Glomerular endothelial cell (primary cell): Measurements from ENCODE around the gene TMEM18. TPM values are rescaled to one million over a fixed set of nuclear protein-coding genes. Genes with fewer than 3 reads are reported as not detected.

Experiments
- DNase-seq: peaks from one replicate; pipeline ENCODE4 v3.0.0-alpha.2; 2011; ENCODE audit warnings: low read depth, low spot score; ENCODE audit errors: extremely low read depth
- total RNA-seq: library from RNA; depleted of rRNA; stranded (reverse); fragments of >200 nt; gene quantifications from 2 replicates; pipeline ENCODE4 v1.2.3, GENCODE V29; 2015

TMEM18 gene
- total RNA-seq, 1 donor from 2014 or later: 13.5 TPM

DNA sequence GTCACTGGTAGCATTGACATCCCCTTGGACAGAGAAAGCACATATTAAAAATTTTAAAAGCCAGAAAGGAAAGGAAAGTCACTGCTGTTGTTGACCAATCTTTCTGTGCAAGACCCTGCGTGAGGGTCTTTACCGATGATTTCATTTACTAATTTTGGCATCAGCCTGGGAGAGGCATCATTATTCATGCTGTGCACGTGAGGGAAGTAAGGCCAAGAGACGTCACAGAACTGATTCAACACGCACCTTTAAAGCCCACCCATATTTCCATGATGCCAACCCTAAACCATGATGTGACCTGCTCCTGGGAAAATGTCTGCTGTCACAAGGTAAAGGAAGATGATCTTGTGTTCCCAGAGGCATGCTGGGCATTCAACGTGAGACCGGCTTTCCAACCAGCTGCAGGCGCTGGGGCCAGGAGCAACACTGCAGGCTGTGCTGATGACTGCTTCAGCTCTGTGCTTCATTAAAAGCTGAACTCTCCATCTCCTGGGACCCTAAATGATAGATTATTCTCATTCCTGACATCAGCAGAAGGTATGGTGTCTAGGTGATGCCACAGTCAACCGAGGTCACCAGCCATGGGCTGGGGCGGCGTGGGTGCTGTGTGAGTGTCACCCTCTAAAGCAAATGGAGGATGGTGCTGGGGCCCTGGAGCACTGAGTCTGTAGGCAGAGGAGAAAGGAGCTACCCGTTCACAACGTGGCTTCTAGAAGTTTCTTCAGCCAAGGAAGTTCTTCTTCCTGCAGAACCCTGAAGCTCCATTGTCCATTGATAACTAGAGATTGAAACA is 53.9 kb downstream of the TMEM18 start:
- DNase-seq: no peak

DNA sequence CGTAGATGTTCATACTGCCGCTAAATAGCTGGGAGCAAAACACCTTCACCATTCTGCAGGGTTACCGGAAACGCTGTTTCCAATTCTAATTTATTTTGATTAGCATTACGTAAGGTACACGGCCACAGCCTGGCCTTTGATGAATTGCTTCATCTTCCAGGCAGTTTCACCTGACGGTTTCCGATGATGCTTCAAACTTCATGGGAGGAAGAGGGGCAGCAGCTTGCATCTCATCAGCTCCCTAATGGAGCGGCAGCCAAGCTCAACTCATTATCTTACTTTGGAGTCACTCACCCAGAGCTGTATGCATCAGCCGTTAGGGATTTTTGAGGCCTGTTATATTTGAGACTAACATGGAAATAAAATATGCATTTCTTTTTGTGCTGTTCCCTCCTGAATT is 54.8 kb downstream of the TMEM18 start:
- no peak for DNase-seq

DNA sequence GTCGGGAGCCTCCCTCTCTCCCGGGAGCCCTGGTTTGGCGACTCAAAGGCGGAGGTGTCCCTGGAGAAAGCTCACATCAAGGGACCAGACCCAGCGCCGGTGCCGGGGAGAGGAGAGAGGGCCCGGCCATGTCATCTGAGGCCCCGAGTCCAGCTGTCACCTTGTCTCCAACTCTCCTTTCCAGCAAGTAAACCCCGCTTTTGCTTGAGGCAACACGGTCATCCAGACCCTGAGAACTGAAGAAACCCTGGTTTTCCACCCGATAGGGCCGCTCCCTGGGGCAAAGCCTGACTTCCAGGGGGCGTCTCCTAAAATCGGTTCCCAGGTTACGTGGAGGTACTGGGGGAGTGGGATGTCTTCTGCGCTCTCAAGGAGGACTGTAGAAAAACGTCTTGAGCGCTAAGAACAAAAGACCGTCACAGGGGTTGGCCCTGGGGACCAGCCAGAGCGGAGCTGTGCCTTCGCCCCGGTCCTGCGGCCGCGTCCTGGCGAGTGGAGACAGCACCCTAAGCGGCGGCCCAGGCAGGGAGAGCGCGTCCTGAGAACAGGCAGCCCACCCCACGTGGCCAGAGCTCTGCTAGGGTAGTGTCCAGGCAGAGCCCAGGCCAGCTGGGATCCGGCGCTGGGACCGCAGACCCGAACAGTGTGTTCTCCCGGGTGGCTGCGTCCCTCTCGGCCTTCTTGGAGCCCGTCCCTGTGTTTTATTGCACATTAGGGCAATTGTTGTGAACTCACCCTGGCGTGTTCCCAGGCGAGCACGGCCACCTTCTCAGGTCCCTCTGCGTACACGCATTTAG is 55.7 kb downstream of the TMEM18 start:
- no peak for DNase-seq

DNA sequence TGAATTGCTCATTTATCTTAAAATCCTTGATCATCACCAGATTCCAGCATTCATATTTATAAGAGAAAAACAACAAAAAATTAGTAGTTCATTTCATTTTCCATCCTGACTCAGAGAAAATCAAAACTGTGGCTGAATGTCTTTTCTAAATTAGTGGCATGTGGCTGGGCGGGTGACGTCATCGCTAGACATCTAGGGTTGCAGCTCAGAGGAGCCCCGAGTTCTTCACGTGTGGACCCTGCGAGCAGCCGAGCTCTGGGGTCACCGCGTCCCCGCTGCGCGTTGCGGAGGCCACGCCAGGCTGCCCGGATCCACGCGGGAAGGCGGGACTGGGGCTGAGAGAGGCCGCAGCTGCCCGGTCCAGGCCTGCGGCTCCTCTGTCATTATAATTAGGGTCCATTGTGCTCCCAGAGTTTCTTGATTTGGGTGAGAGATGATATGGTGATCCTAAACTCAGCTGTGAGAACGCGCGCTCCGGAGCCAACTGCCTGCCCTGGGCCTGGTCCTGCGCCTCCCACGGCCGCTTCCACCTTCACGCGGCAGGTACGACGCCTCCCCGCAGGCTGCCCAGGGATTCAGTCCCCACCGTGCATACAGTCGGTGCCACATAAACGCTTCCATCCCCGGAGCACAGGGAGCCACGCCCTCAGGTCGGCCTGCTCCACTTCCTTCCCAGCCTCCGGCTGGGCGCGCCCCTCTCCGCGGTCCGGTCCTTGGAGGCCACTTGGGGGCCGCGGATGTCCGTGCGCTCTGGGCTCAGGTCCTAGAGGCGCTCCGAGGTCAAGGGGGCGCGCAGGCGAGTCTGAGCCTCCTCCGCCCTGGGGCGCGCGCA is 56.5 kb downstream of the TMEM18 start:
- DNase-seq: no peak

DNA sequence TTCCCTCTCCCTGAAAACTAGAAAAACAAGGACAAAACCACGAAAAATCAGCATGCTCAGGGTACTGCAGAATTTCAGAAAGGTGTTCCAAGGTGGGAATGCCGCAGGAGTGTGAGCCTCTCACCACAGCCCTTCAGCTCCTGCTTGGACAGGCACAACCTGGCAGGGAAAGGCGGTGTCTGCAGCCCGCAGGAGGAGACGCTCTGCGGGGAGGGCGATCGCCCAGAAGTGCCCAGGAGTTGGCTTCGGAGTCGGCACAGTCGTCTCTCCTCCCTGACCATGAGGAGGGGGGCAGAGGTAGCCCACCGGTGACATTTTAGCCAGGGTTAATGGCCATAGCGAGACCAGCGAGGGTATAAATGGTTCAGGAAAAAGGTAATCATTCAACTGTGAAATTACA is 57.2 kb downstream of the TMEM18 start:
- no peak for DNase-seq

DNA sequence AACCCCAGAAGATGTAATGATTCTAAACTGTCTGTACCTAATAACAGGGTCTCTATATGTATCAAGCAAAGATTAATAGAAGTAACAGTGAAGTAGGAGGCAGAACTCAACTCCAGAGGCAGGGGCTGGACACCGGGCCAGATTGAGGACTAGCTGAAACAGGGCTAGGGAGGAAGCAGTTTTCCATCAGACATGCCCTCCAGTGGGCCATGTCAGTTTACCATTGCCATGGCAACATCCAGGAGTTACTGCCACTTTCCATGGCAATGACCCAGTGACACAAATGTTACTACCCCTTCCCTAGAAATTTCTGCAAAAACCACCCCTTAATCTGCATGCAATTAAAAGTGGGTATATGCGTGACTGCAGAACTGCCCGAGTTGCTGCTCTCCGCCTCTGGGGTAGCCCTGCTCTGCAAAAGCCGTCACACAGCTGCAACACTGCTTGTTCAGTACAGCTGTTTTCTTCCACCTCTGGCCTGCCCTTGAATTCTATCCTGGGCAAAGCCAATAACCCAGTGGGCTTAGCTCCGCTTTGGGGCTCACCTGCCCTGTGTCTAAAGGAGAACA is 58.7 kb downstream of the TMEM18 start:
- DNase-seq: no peak

DNA sequence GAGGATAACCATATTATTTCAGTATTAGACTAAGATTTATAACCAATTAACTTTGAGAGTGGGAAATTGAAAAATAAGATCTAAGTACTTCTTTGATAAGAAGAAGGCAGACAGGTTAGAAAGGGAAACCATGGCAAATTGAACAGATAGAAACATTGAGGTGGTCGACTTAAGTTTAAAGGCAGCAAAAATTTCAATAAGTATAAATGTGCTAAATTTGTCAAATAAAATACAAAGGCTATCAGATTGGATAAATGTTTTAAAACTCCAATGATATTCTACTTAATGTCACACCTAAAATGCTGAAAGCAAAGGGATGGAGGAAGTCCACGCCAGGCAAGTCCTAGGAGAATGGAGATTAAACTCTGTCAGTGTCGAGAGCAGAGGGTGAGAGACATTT is 59.2 kb downstream of the TMEM18 start:
- no peak for DNase-seq
